ENCODE measurements around the gene PIAS4.

DNA sequence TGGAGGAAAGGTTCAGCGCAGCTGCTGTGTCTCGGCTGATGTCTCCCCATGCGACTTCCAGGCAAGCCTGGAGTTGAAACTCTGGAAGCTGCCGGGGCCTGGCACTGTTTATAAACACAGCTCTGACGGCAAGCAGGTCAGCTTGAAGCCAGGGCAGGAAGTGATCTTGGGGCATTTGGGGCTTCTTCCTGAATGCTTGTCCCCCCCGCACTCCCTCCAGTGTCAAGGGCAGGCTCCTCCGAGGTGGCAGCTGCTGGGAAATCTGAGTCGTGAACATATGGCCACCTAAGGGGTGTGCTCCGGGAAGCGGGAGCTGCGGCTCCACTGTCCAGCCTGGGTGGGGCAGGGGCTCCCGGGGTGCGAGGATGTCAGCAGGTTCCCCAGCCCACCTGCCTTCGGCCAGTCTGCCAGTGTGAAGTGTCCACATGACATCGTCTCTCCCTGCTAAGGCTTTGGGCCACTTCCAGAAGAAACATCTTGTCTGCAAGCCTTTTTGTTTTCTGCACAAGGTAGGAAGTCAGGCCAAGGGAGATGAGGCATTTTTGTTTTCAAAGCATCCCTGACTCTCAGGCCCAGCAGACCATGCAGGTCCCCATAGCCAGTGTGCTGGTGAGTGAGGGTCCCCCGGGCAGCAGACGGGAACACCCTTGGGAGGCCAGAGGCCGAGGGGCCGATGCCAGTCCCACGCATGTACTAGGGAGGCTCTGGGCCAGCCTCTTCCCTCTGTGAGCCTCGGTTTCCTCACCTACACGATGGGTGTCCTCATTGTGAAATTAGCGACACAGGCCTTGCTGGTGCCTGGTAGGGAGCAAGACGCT lies 2.7 kb downstream of the PIAS4 start:
- TF ChIP-seq GATA3 (IDR thresholded peaks at IDR 0.05; ENCODE audit: low read depth, low read length) (no peak), GATA2 (IDR thresholded peaks at IDR 0.05; ENCODE audit: low read depth, low read length) (no peak)
